Non-pigmented ciliary epithelial cell (primary cell): Measurements from ENCODE around the gene EVA1A.
"Not testable (repeated sequence)": the region's sequence is repeated elsewhere in the genome, so short reads cannot be mapped to it uniquely, and the experiment has no call there.

Experiments used
- DNase-seq: peaks from one replicate; pipeline ENCODE4 v3.0.0-alpha.2; 2010; ENCODE audit warnings: low read depth

EVA1A gene

GRCh38 chr2:75516378-75517360 lies 44.1 kb downstream of the EVA1A start:
- no peak for DNase-seq

DNA sequence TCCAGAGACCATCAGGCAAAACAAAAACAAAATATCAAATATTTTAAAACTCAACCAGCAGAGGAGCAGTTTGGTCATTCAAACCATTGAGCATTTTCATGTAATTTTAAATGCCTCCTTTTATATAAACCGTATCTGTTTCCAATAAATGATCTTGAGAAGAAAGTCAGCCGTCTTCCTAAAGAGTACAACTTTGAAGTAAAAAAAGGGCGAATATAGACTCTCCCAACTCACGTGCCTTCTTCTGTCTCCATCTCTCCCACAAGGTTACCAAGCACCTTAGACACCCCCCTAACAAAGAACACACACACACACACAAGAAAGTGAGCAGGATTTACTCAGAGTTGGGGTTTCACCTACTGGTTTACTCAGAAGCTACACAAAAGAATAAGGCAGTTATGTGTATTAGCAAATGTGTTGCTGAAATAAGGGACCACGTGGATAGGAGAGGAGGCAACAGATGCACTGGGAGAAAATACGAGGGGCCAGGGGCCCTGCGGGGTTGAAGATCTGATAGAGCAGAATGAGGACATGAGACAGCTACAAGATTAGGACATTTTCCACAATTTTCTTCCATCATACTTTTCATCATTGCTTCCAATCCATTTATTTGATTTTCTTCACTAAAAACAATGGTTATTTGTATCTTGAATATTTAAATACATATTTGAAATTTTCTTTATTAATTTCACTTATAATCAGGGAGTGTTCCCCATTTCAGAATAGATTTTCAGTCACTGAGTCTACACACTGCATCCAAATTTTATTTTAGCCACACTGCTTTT lies 45.0 kb downstream of the EVA1A start:
- DNase-seq = no peak

GRCh38 chr2:75513616-75514170 lies 47.0 kb downstream of the EVA1A start:
- DNase-seq = no peak

DNA sequence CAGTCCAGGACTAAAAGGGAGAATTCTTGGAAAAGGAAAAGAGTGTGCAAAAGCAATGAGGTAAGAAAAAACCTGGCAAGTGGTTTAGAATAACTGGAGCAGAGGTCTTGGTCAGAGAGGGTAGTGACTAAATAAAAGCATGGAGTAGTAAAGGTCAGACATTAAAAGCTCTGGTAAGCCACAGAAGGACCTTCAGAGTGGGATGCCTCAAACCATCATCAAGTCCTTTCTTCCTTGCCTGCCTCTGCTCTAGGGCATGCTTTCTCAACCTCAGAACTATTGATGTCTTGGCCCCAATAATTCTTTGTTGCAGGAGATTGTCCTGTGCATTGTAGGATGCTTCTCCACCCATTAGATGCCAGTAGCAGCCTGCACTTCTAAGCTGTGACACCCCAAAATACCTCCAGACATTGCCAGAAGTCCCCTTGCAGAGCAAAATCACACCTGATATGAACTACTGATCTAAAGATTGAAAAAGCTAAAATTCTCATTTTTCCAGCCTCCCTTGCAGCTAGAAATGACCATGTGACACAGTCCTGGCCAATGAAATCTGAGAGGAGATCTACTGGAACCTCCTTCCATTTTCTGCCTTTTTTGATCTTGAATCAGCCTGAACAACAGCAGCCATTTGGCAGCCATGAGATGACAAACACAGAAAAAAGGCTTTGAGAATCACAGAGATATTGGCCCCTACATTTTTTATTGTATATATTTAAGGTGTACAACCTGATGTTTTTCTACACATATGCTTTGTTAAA lies 48.1 kb downstream of the EVA1A start:
- DNase-seq = no peak

- DNase-seq = no peak
Observed at GRCh38 chr2:75506101-75506697, 54.5 kb downstream of the EVA1A start.

GRCh38 chr2:75505012-75505411 lies 55.7 kb downstream of the EVA1A start:
- no peak for DNase-seq

DNA sequence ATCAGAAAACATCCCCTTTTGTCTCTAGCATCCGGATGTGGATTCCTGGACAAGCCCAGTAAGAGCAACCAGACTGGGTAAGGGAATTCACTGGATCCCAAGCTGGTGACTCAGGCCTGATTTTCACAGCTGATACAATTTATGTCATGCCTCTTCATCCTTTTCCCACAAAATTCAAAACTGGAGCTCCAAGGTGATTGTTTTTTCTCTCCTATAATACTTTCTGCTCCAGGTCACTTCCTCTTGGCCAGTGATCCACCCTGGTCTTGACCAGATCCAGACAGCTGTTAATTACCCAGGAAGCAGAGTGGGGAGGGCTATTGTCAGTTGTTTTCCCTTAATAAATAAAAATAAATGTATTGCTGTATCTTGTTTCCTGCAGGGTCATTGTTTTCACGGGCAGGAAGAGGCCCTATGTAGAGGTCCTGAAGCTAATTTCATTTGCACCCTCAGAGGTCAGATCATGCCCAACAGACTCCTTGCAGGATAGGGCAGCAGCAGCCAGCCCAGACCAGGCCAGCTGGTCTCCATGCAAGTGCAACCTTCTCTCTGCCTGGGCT lies 57.6 kb downstream of the EVA1A start:
- peak; percentile 90 for DNase-seq

- no peak for DNase-seq
Observed at GRCh38 chr2:75500633-75501032, 60.1 kb downstream of the EVA1A start.

- no peak for DNase-seq
Observed at GRCh38 chr2:75499534-75499933, 61.2 kb downstream of the EVA1A start.

DNA sequence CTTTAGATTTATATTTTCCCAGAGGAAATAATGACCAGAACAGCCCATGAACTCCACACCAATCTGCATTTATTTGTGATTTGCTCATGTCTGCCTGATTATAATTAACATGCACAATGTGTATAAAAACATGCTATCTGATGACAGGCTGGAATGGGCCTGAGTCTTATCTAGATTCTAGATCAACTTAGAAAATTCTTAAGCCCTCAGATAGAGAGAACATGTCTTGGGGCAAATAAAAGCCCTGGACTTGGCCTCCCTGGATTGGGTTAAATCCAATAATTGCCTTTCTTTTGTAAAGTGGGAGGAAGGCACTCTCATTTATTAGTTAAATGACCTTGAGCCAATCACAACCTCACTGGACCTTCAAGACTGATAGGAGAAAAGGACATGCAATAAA lies 61.8 kb downstream of the EVA1A start:
- no peak for DNase-seq

DNA sequence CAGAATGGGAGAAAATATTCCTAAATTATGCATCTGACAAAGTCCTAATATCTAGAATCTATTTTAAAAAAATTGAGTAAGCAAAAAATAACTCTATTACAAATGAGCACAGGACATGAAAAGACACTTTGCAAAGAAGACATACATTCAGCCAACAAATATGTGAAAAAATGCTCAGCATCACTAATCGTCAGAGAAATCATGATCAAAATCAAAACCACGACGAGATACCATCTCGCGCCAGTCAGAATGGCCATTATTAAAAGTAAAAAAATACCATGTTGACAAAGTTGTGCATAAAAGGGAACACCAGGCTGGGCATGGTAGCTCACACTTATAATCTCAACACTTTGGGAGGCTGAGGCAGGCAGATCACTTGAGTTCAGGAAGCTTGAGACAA lies 63.5 kb downstream of the EVA1A start:
- no peak for DNase-seq

GRCh38 chr2:75495862-75496261 lies 64.9 kb downstream of the EVA1A start:
- no peak for DNase-seq

DNA sequence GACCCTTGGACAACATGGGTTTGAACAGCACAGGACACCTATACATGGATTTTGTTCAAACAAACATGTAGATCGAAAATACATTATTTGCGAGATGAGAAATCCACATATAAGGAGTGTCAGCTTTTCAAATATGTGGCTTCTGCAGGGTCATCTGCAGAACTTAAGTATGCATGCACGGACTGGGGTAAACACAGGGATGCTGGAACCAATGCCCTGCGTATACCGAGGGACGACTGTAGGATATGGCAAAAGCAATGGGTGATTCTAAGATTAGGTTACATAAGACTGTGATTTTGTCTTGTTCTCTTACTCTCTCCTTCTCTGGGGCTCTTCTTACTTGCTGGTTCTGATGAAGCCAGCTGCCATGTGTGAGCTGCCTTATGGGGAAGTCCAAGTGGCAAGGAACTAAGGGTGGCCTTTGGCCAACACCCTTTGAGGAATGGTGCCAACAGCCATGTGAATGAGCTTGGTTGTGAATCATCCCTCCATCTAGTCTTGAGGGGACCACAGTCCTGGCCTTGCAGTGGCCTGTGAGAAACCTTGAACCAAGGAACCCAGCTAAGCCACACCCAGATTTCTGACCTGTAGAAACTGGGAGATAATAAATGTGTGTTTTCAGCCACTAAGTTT lies 66.5 kb downstream of the EVA1A start:
- DNase-seq = no peak

DNA sequence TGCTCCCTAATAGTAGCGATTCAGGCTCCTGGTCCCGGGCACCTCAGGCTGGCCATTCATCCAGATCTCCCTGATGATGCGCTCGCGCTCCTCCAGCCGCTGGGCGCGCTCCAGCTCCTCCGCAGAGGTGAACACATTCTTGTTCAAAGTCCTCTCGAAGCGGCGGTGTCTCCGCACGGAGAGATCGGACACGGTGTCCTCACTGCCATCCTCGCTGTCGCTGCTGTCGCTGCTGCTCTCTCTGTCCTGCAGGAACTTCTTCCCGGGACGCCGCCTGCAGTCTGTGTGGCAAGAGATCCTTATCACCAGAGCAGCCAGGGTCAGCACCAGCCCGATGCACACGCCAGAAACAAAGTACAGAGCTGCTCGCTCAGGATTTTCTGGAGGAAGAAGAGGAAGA lies 67.5 kb downstream of the EVA1A start:
- no peak for DNase-seq

- DNase-seq = no peak
Observed at GRCh38 chr2:75491129-75491753, 69.5 kb downstream of the EVA1A start.

- no peak for DNase-seq
Observed at GRCh38 chr2:75489721-75490120, 71.0 kb downstream of the EVA1A start.

DNA sequence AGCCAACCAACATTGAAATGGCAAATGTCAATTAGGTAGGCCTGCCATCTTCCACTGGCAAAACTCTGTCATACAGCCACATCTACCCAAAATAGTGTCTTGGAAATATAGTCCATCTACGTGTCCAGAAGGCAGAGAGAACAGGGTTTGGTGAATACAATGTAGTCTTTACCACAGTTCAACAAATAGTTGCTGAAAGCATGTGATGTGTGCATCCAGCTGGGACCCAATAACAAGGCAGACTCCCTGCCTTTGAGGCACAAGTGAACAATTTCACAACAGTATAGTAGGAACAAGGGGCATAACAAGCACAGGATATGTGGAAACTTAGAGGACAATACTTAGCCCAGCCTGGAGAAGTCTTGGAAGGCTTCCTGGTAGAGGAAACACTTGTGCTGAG lies 72.6 kb downstream of the EVA1A start:
- DNase-seq = no peak

DNA sequence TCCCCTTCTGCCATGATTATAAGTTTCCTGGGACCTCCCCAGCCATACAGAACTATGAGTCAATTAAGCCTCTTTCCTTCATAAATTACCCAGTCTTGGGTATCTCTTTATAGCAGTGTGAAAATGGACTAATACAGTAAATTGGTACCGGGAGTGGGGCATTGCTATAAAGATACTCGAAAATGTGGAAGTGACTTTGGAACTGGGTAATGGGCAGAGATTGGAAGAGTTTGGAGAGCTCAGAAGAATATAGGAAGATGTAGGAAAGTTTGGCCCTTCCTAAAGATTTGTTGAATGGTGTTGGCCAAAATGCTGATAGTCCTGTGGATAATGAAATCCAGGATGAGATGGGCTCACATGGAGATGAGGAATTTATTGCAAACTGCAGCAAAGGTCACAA lies 74.0 kb downstream of the EVA1A start:
- not testable (repeated sequence) for DNase-seq

- no peak for DNase-seq
Observed at GRCh38 chr2:75484840-75485239, 75.9 kb downstream of the EVA1A start.

DNA sequence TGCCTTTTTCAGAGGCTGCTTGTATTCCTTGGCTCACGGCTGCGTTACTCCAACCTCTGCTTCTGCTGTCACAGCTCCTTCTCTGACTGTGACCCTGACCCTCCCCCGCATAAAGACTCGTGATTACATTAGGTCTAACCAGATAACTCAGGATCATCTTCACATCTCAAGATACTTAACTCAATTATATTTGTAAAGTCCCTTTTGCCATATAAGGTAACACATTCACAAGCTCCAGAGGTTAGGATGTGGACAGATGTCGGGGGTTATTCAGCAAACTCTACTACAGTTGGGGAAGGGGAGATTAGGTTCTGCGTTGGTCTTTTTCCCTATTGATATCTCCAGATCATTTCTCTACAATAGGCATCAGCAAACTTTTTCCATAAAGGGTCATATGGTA lies 76.9 kb downstream of the EVA1A start:
- DNase-seq = no peak
